ENCODE results near the gene CEP41. TPM values are rescaled to one million over a fixed set of nuclear protein-coding genes. Genes with fewer than 3 reads are reported as not detected.

Gene CEP41
- total and polyA plus RNA-seq, 7 donors: 2.4 to 4.6 (median 3.4) TPM

- ATAC-seq: no peak
- Histone ChIP-seq H3K4me3 (peak overlapping the region; percentile 38), H3K4me1 (peaks cover 54% of the 10 kb centered on the region)
These were observed 74.3 kb downstream of the CEP41 start for GRCh38 chr7:130366564-130366963.

DNA sequence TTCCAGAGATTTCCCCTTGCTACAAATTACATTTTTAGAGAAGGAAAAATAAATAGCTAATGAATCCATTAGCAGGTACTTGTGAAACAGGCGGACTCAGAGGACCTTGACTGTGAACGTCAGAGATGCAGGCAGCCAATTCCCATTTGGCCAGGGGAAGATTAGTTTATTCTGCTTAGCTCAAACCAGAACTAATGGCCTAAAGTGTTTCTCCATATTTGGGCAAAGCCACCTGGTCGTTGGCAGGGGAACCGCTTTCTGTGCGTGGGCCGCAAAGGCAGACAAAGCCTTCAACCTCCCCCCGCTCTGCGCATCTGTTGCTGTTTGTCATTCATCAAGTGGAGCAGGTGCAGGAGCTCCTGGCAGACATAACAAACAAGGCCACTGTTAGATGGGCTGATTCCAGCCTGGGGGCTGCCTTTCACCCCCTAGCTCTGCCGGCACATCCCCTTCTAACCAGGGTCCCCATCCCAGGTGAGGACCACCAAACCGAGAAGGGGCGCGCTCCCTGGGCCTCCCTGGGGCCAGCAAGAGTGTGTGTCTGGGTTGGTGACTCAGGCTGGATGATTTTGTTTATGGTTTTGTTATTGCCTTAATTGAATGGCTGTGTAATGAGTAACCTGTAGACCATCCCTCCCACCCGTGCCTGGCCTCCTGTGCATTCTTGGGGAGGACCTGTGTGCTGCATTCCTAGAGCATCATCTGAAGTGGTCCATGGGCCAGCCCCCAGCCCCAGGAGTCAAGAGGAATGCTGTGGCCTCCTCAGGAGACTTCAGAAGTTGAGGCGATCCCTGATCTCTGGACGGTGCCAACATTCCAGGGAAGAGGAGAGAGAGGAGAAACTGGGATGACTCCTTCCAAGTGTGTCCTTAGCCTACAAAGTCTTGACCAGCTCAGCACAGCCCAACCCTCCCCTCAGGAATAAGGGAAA lies 75.0 kb downstream of the CEP41 start:
- H3K4me1 ChIP-seq: peaks cover 50% of the 10 kb centered on the region
- no peaks in the 10 kb centered on the region for H3K9me3 ChIP-seq
- H3K27me3 ChIP-seq (ENCODE audit: insufficient read depth in 3 of 3, low read length in 2 of 3): no peaks in the 10 kb centered on the region
- H3K36me3 ChIP-seq (ENCODE audit: insufficient read depth in 1 of 2, low read depth in 1 of 2): no peaks in the 10 kb centered on the region
- DNase-seq (peak; percentile 81 to 87), ATAC-seq (peak; percentile 70 to 80 (median 76))
- TF ChIP-seq, protein P1, sequence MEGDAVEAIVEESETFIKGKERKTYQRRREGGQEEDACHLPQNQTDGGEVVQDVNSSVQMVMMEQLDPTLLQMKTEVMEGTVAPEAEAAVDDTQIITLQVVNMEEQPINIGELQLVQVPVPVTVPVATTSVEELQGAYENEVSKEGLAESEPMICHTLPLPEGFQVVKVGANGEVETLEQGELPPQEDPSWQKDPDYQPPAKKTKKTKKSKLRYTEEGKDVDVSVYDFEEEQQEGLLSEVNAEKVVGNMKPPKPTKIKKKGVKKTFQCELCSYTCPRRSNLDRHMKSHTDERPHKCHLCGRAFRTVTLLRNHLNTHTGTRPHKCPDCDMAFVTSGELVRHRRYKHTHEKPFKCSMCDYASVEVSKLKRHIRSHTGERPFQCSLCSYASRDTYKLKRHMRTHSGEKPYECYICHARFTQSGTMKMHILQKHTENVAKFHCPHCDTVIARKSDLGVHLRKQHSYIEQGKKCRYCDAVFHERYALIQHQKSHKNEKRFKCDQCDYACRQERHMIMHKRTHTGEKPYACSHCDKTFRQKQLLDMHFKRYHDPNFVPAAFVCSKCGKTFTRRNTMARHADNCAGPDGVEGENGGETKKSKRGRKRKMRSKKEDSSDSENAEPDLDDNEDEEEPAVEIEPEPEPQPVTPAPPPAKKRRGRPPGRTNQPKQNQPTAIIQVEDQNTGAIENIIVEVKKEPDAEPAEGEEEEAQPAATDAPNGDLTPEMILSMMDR (IDR thresholded peaks at IDR 0.05): no peak
- peak overlapping the region; percentile 38 for H3K4me3 ChIP-seq
- intact Hi-C loops (cut with DNase I): no loop called here
- 29 to 40% (median 30%) methylated on average over 14 to 15 of the region's 15 CpGs for WGBS, 3 donors
- peak overlapping the region; percentile 83 for H3K27ac ChIP-seq

More at GRCh38 chr7:130366564-130366963, 74.3 kb downstream of the CEP41 start:
- H3K27me3 ChIP-seq (ENCODE audit: insufficient read depth in 3 of 3, low read length in 2 of 3): no peaks in the 10 kb centered on the region
- no peaks in the 10 kb centered on the region for H3K36me3 ChIP-seq (ENCODE audit: insufficient read depth in 1 of 2, low read depth in 1 of 2)
- TF ChIP-seq, protein P1 (IDR thresholded peaks at IDR 0.05): no peak
- H3K27ac ChIP-seq: peak overlapping the region; percentile 83
- no peaks in the 10 kb centered on the region for H3K9me3 ChIP-seq
- WGBS, 3 donors: 57 to 67% (median 63%) methylated on average over 6 of the region's 6 CpGs
- intact Hi-C loops (cut with DNase I): no loop called here
- no peak for DNase-seq

DNA sequence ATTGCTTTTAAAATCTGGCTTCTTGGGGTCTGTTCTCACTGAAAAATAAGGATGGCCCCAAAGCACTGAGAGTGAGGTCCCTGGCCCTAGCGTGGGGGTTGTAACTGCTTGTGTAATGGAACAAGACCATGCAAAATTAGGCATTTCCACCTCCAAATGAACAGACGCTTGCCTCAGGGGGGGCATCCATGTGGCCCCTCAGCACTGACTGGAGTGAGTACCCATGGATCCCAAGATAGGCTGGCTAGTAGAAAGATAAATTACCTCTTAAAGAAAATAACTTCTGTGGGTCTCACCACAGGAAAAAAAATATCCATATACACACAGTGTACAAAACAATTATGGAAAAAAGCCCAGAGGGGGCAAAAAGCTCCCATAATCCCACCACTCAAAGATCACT lies 75.7 kb downstream of the CEP41 start:
- Histone ChIP-seq H3K36me3 (ENCODE audit: insufficient read depth in 1 of 2, low read depth in 1 of 2) (no peaks in the 10 kb centered on the region), H3K4me1 (peaks cover 47% of the 10 kb centered on the region)
- 49 to 59% (median 54%) methylated on average over 2 of the region's 2 CpGs for WGBS, 3 donors

GRCh38 chr7:130364451-130364850 lies 76.4 kb downstream of the CEP41 start:
- 57 to 73% (median 69%) methylated on average over 4 of the region's 4 CpGs for WGBS, 3 donors
- no peaks in the 10 kb centered on the region for H3K36me3 ChIP-seq (ENCODE audit: insufficient read depth in 1 of 2, low read depth in 1 of 2)
- no peak for ATAC-seq
- peak overlapping the region; percentile 83 for H3K27ac ChIP-seq
- peaks cover 9% of the 10 kb centered on the region for H3K9me3 ChIP-seq
- no peak overlapping the region for H3K4me3 ChIP-seq
- H3K27me3 ChIP-seq (ENCODE audit: insufficient read depth in 3 of 3, low read length in 2 of 3): no peaks in the 10 kb centered on the region
- intact Hi-C loops (cut with DNase I): no loop called here
- H3K4me1 ChIP-seq: peaks cover 42% of the 10 kb centered on the region
- peak in 1 of 2 donors; percentile 34 for DNase-seq
- TF ChIP-seq, protein P1 (IDR thresholded peaks at IDR 0.05): no peak

More for the DNA sequence above, 75.7 kb downstream of the CEP41 start:
- Histone ChIP-seq H3K27ac (peak overlapping the region; percentile 83), H3K4me3 (peak overlapping the region; percentile 38), H3K27me3 (ENCODE audit: insufficient read depth in 3 of 3, low read length in 2 of 3) (no peaks in the 10 kb centered on the region), H3K9me3 (peaks cover 3% of the 10 kb centered on the region)
- ATAC-seq: no peak
- DNase-seq: peak in 1 of 2 donors; percentile 4
- intact Hi-C loops (cut with DNase I): no loop called here
- TF ChIP-seq, protein P1 (IDR thresholded peaks at IDR 0.05): no peak

Measured in psoas muscle (tissue), 8 donors.